OCI-LY7 (cell line): ENCODE results near the gene RCOR1.

Source experiments
- CTCF ChIP-seq: fragments of 200-600 bp; sonication (generic); conservative IDR thresholded peaks from 2 replicates; pipeline ENCODE4 v1.5.1; 2014; ENCODE audit warnings: mild to moderate bottlenecking, antibody characterized with exemption, low read length, moderate library complexity, mixed read lengths
- EZH2phosphoT487 ChIP-seq: fragments of 200-600 bp; sonication (generic); IDR thresholded peaks from 2 replicates; pipeline ENCODE4 v1.6.1; 2018; ENCODE audit warnings: low read depth, borderline replicate concordance, mild to moderate bottlenecking, mixed run types, antibody characterized with exemption, low read length, moderate library complexity, mixed read lengths

GRCh38 chr14:102591372-102591943, 991 bp upstream of the RCOR1 start:
- TF ChIP-seq CTCF (no peak), EZH2phosphoT487 (no peak)
